NT2/D1 (cell line): Measurements from ENCODE around the gene PDE11A.

Experiments used
- YY1 ChIP-seq: IDR thresholded peaks from 2 replicates; pipeline ENCODE4 v1.6.1; 2011; ENCODE audit not compliant: insufficient read length, insufficient read depth
- ZNF274 ChIP-seq: IDR thresholded peaks from 2 replicates; pipeline ENCODE4 v1.6.1; 2011; ENCODE audit warnings: mild to moderate bottlenecking, low read depth, low read length

- TF ChIP-seq YY1: no peak
- no peak for TF ChIP-seq ZNF274
Observed at GRCh38 chr2:177735318-177735803, 337.2 kb downstream of the PDE11A start.
